ENCODE measurements around the gene CEMIP.

DNA sequence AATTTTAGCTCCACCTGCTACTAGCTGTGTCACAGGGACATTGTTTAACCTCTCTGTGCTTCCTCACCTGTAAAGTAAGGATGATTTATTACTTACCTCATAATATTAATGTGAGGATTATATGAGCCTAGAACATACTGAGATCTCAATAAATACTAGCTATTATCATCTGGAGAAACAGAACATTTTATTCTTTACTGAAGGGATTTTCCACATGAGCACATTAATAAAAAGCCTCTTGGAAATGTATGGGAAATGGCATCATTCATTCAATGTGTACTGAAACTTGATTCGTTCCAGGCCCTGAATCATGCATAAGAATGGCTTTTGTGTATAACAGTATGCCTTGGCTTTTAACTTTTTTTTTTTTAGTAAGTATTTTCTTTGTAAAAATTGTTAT is 11.0 kb upstream of the CEMIP start:
- TF ChIP-seq, protein P1, sequence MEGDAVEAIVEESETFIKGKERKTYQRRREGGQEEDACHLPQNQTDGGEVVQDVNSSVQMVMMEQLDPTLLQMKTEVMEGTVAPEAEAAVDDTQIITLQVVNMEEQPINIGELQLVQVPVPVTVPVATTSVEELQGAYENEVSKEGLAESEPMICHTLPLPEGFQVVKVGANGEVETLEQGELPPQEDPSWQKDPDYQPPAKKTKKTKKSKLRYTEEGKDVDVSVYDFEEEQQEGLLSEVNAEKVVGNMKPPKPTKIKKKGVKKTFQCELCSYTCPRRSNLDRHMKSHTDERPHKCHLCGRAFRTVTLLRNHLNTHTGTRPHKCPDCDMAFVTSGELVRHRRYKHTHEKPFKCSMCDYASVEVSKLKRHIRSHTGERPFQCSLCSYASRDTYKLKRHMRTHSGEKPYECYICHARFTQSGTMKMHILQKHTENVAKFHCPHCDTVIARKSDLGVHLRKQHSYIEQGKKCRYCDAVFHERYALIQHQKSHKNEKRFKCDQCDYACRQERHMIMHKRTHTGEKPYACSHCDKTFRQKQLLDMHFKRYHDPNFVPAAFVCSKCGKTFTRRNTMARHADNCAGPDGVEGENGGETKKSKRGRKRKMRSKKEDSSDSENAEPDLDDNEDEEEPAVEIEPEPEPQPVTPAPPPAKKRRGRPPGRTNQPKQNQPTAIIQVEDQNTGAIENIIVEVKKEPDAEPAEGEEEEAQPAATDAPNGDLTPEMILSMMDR (IDR thresholded peaks at IDR 0.05): no peak
- TF ChIP-seq POLR2A (IDR thresholded peaks at IDR 0.05) (no peak), POLR2AphosphoS5 (IDR thresholded peaks at IDR 0.05) (no peak)

Measured in breast epithelium (tissue), 3 donors.